ENCODE results near the gene FHOD1. TPM values are rescaled to one million over a fixed set of nuclear protein-coding genes. Genes with fewer than 3 reads are reported as not detected.

FHOD1 gene
- total and polyA plus RNA-seq, 10 of the 15 experiments (the other 5 are each of a cell fraction or from before 2014, with no cell fraction given), result 8.9 to 65.7 (median 18.1) TPM

DNA sequence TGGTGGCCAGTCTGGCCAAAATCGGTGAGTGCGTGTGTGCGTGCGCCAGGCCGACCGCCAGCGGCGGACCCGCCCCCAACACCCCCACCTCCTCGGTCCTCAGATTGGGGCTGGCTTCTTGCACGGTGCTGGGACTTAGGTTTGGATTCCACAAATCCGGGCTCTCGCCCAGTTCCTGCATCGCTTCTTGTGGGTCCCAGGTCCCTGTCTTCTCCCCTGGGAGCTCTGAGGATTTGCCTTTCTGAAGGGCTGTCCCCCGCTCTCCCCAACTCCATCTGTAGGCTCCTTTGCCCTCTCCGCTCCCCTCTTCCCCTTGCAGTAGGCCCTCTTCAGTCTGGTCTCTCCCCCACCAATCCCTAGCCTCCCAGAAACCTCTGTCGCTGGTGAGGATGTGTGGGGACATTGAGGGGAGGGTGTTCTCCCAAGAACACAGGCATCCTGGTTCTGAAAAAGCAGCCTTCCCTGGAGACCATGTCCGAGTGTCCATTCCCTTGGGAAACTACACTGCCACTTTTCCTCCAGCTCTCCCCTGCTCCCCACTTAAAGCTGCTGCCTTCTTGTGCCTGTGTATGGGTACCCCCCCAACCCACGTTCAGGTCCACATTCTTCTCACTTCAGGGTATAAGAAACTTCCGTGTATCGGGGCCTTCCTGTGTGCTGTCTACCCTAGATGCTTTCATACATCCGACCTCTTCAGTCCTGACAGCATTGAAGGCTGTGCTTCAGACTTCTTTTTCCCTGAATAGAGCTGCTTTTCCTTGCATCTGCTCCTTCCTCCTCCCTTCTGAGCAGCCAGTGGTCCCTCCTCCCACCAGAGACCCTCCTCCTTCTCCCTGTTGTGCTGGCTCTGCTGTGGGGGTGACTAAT, 2.1 kb upstream of the FHOD1 start:
- H3K36me3 ChIP-seq (ENCODE audit: control insufficient read depth in 2 of 2, insufficient read depth in 2 of 2, low read length in 1 of 2), result no peaks in the 10 kb centered on the region
- ChIA-PET RAD21 (ENCODE audit: unreplicated experiment) (interaction anchor here (0.9 to 1.9 kb wide), 2 partner anchors 11 to 23 kb away, joined by 4 read pairs; partner anchors contain the start of gene TMEM208), SMC1A (ENCODE audit: uncharacterized antibody, unreplicated experiment) (interaction anchor here (0.6 to 4.1 kb wide), 4 partner anchors 11 to 105 kb away, joined by 3 to 21 read pairs (median 4); partner anchors contain the start of gene TMEM208), CTCF (interaction anchor here (1.1 to 2.4 kb wide), 3 partner anchors 11 to 90 kb away, joined by 3 to 6 read pairs (median 4); partner anchors contain the start of gene PLEKHG4), POLR2A (interaction anchor here (0.7 to 8.0 kb wide), 4 partner anchors 11 to 91 kb away, joined by 3 to 100 read pairs (median 4); partner anchors contain the start of gene TMEM208)
- no peak for FAIRE-seq
- peak overlapping the region; percentile 66 for H3K9ac ChIP-seq (ENCODE audit: control insufficient read depth, insufficient read depth, low read length)
- in situ Hi-C loops (cut with MboI), result no loop called here
- peak overlapping the region; percentile 83 for H2AFZ ChIP-seq (ENCODE audit: control insufficient read depth, low read depth, low read length)
- ATAC-seq, result no peak
- no peaks in the 10 kb centered on the region for H3K9me3 ChIP-seq (replicated peaks; ENCODE audit: control insufficient read depth, insufficient read depth, low read length)
- peak overlapping the region; percentile 92 for H3K4me2 ChIP-seq (ENCODE audit: control insufficient read depth, insufficient read depth)
- H3K4me3 ChIP-seq, result peak overlapping the region; percentile 80; the same call in 1 of the 2 replicates
- 23% methylated on average over 14 of the region's 22 CpGs for WGBS (ENCODE audit: insufficient coverage, insufficient replicate concordance, low lambda C conversion rate, missing lambda C conversion rate)
- BruUV-seq (replicated peaks), result no TSS peak
- TF ChIP-seq IKZF1 (conservative IDR thresholded peaks at IDR 0.05) (0 out of 2 replicates have a peak, but pooled peaks have one; percentile 27), RELA (IDR thresholded peaks at IDR 0.05; ENCODE audit: borderline replicate concordance, partially characterized antibody) (no peak), DPF2 (IDR thresholded peaks at IDR 0.05) (peak; percentile 9)
- intact Hi-C loops (cut with micrococcal nuclease; ENCODE audit: unreplicated experiment), result no loop called here
- peaks cover 16% of the 10 kb centered on the region for H3K79me2 ChIP-seq (ENCODE audit: control insufficient read depth, insufficient read depth, low read length)
- no peak for DNase-seq (ENCODE audit: low read depth, low spot score)
- H3K27me3 ChIP-seq (replicated peaks in 1 of 2; ENCODE audit: control insufficient read depth in 2 of 2, insufficient read depth in 2 of 2, low read length in 1 of 2), result no peaks in the 10 kb centered on the region; a peak in 1 of 4 replicates
- peaks cover 22% of the 10 kb centered on the region for H3K4me1 ChIP-seq (ENCODE audit: control insufficient read depth, insufficient read depth, low read length)
- H3K27ac ChIP-seq (ENCODE audit: control insufficient read depth, insufficient read depth), result no peak overlapping the region
- no peaks in the 10 kb centered on the region for H4K20me1 ChIP-seq (ENCODE audit: control insufficient read depth, insufficient read depth)

Measured in GM12878 (cell line).